ENCODE results near the gene PRSS58. TPM values are rescaled to one million over a fixed set of nuclear protein-coding genes. Genes with fewer than 3 reads are reported as not detected.
A peak's percentile ranks its signal among the peaks of the same experiment; 100 is the strongest.

The PRSS58 gene
- total and polyA plus RNA-seq, 12 donors, result not detected

GRCh38 chr7:142298009-142298408 lies 40.2 kb upstream of the PRSS58 start:
- TF ChIP-seq CTCF (IDR thresholded peaks at IDR 0.05), result peak in 1 of 9 donors; percentile 8
- Histone ChIP-seq H3K27ac (no peak overlapping the region), H3K4me3 (no peak overlapping the region), H3K4me1 (no peaks in the 10 kb centered on the region), H3K36me3 (no peaks in the 10 kb centered on the region), H3K9me3 (peaks cover 0 to 4% (median 0%) of the 10 kb centered on the region in 11 donors), H3K27me3 (peaks cover 0 to 19% (median 0%) of the 10 kb centered on the region in 7 donors)
- intact Hi-C loops (cut with DNase I), result no loop called here
- DNase-seq (no peak), ATAC-seq (no peak)
- 38 to 40% methylated on average over 5 of the region's 5 CpGs for WGBS, 2 donors

- Histone ChIP-seq H3K36me3 (no peaks in the 10 kb centered on the region), H3K4me1 (no peaks in the 10 kb centered on the region), H3K4me3 (no peak overlapping the region), H3K9me3 (peaks cover 0 to 19% (median 4%) of the 10 kb centered on the region in 11 donors), H3K27ac (no peak overlapping the region), H3K27me3 (peaks cover 0 to 5% (median 0%) of the 10 kb centered on the region in 7 donors)
- TF ChIP-seq CTCF (IDR thresholded peaks at IDR 0.05), result no peak
- WGBS, 2 donors, result 40 to 42% methylated on average over 3 of the region's 3 CpGs
- intact Hi-C loops (cut with DNase I), result no loop called here
- no peak for ATAC-seq
- DNase-seq, result no peak
Measured at GRCh38 chr7:142280263-142280662, 22.4 kb upstream of the PRSS58 start.

- WGBS, 2 donors, result 69 to 77% methylated on average over 1 of the region's 1 CpG
- ATAC-seq (no peak), DNase-seq (no peak)
- no peak for TF ChIP-seq CTCF (IDR thresholded peaks at IDR 0.05)
- Histone ChIP-seq H3K27ac (no peak overlapping the region), H3K36me3 (no peaks in the 10 kb centered on the region), H3K9me3 (peaks cover 0 to 25% (median 6%) of the 10 kb centered on the region in 11 donors), H3K4me3 (no peak overlapping the region), H3K27me3 (peaks cover 0 to 5% (median 0%) of the 10 kb centered on the region in 7 donors), H3K4me1 (no peaks in the 10 kb centered on the region)
- intact Hi-C loops (cut with DNase I), result no loop called here
Measured at GRCh38 chr7:142279601-142280000, 21.7 kb upstream of the PRSS58 start.

- no peak overlapping the region for H3K4me3 ChIP-seq
- H3K9me3 ChIP-seq, result peaks cover 0 to 30% (median 6%) of the 10 kb centered on the region in 11 donors
- ATAC-seq (no peak), DNase-seq (no peak)
- H3K27me3 ChIP-seq, result peaks cover 0 to 4% (median 0%) of the 10 kb centered on the region in 7 donors
- H3K4me1 ChIP-seq, result no peaks in the 10 kb centered on the region
- intact Hi-C loops (cut with DNase I), result no loop called here
- WGBS, 2 donors, result 69 to 79% methylated on average over 3 of the region's 3 CpGs
- no peaks in the 10 kb centered on the region for H3K36me3 ChIP-seq
- TF ChIP-seq CTCF (IDR thresholded peaks at IDR 0.05), result no peak
- H3K27ac ChIP-seq, result no peak overlapping the region
Measured at GRCh38 chr7:142275028-142275427, 17.2 kb upstream of the PRSS58 start.

Data from heart right ventricle (tissue), 16 donors.